OCI-LY3 (cell line): ENCODE measurements around the gene IRAK2.

ENCODE experiments used
- H2AFZ ChIP-seq: fragments of 200-600, 300-600 bp; shearing (Covaris generic); 2 replicates; pipeline ENCODE4 v1.6.0; 2014; ENCODE audit warnings: antibody characterized with exemption, low read depth, low read length
- H3K27ac ChIP-seq: fragments of 200-600, 300-600 bp; sonication (generic); 2 replicates; pipeline ENCODE4 v1.5.1; 2014; ENCODE audit warnings: mild to moderate bottlenecking, low read length, moderate library complexity, mixed read lengths
- H3K27me3 ChIP-seq: fragments of 200-600, 300-600 bp; sonication (generic); 2 replicates; pipeline ENCODE4 v1.6.1; 2014; ENCODE audit warnings: low read depth, low read length, mixed read lengths
- H3K36me3 ChIP-seq: fragments of 200-600, 300-600 bp; sonication (generic); replicated peaks from 2 replicates; pipeline ENCODE3; 2014; ENCODE audit warnings: low read depth, low read length, mixed read lengths
- H3K4me1 ChIP-seq: fragments of 300-600, 200-600 bp; sonication (generic); 2 replicates; pipeline ENCODE4 v1.6.1; 2014; ENCODE audit warnings: low read length, mixed read lengths
- H3K4me2 ChIP-seq: fragments of 200-600, 300-600 bp; sonication (generic); 2 replicates; pipeline ENCODE4 v1.6.1; 2014; ENCODE audit warnings: low read length, mixed read lengths
- H3K4me3 ChIP-seq: fragments of 300-600, 200-600 bp; sonication (generic); 2 replicates; pipeline ENCODE4 v1.5.1; 2014; ENCODE audit warnings: antibody characterized with exemption, mild to moderate bottlenecking, low read length, moderate library complexity
- H3K79me2 ChIP-seq: fragments of 300-600, 200-600 bp; shearing (Covaris generic); 2 replicates; pipeline ENCODE4 v1.6.1; 2014; ENCODE audit warnings: mild to moderate bottlenecking, low read length, mixed read lengths
- H3K9ac ChIP-seq: fragments of 300-600, 200-600 bp; shearing (Covaris generic); 2 replicates; pipeline ENCODE4 v1.6.0; 2014; ENCODE audit warnings: mild to moderate bottlenecking, low read length, moderate library complexity
- H3K9me3 ChIP-seq: fragments of 200-600, 300-600 bp; shearing (Covaris generic); 2 replicates; pipeline ENCODE4 v1.6.1; 2014; ENCODE audit warnings: low read length, mixed read lengths; ENCODE audit not compliant: insufficient read depth
- H4K20me1 ChIP-seq: fragments of 200-600, 300-600 bp; sonication (generic); 2 replicates; pipeline ENCODE4 v1.6.1; 2016; ENCODE audit warnings: low read length, mixed read lengths; ENCODE audit not compliant: insufficient read depth
- EZH2phosphoT487 ChIP-seq: fragments of 200-600 bp; shearing (Covaris generic); IDR thresholded peaks from 2 replicates; pipeline ENCODE4 v1.6.1; 2018; ENCODE audit warnings: antibody characterized with exemption, mixed run types, low read depth
- TF ChIP-seq, protein P1 (sequence below): fragments of 200-600, 300-600 bp; sonication (generic); IDR thresholded peaks from 2 replicates; pipeline ENCODE4 v1.5.1; 2014; ENCODE audit warnings: antibody characterized with exemption, low read length, low read depth

The IRAK2 gene

DNA sequence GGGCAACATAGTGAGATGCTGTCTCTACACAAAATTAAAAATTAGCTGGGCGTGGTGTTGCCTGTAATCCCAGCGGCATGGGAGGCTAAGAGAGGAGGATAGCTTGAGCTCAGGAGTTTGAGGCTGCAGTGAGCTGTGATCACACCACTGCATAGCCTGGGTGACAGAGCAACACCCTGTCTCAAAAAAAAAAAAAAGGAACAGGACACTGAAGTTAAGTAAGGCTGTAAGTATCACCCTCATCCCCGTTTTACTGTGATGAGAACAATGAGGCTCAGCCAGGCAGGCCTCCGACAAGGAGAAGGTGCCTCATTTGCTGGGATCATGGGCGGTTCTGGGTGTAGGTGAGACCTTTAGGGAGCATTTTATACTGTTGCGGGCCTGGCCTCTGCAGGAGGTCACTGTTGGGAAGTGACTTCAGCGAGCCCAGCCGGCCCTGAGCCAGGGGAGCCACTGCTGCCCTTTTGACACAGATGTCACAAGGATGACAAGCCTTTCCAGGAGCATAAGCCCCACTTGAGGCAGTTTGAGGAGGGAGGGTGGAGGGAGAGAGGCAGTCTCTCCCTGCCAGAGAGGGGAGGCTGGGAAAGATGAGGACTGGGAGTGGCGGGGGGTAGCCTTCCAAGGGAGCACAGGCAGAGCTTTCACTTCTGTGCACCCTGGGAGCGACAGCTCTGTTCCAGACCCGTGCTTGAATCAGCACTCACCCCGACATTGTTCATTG lies 30.8 kb downstream of the IRAK2 start:
- Histone ChIP-seq H2AFZ (no peak overlapping the region), H3K9me3 (no peaks in the 10 kb centered on the region), H3K4me1 (peaks cover 70% of the 10 kb centered on the region), H3K9ac (no peak overlapping the region; the same call in 1 of the 2 replicates), H3K36me3 (no peaks in the 10 kb centered on the region), H3K27me3 (no peaks in the 10 kb centered on the region), H3K27ac (no peak overlapping the region; the same call in 1 of the 2 replicates), H4K20me1 (no peaks in the 10 kb centered on the region), H3K4me3 (no peak overlapping the region), H3K79me2 (no peaks in the 10 kb centered on the region), H3K4me2 (peak overlapping the region; percentile 44; the same call in 1 of the 2 replicates)
- TF ChIP-seq, protein P1, sequence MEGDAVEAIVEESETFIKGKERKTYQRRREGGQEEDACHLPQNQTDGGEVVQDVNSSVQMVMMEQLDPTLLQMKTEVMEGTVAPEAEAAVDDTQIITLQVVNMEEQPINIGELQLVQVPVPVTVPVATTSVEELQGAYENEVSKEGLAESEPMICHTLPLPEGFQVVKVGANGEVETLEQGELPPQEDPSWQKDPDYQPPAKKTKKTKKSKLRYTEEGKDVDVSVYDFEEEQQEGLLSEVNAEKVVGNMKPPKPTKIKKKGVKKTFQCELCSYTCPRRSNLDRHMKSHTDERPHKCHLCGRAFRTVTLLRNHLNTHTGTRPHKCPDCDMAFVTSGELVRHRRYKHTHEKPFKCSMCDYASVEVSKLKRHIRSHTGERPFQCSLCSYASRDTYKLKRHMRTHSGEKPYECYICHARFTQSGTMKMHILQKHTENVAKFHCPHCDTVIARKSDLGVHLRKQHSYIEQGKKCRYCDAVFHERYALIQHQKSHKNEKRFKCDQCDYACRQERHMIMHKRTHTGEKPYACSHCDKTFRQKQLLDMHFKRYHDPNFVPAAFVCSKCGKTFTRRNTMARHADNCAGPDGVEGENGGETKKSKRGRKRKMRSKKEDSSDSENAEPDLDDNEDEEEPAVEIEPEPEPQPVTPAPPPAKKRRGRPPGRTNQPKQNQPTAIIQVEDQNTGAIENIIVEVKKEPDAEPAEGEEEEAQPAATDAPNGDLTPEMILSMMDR, result no peak
- no peak for TF ChIP-seq EZH2phosphoT487

DNA sequence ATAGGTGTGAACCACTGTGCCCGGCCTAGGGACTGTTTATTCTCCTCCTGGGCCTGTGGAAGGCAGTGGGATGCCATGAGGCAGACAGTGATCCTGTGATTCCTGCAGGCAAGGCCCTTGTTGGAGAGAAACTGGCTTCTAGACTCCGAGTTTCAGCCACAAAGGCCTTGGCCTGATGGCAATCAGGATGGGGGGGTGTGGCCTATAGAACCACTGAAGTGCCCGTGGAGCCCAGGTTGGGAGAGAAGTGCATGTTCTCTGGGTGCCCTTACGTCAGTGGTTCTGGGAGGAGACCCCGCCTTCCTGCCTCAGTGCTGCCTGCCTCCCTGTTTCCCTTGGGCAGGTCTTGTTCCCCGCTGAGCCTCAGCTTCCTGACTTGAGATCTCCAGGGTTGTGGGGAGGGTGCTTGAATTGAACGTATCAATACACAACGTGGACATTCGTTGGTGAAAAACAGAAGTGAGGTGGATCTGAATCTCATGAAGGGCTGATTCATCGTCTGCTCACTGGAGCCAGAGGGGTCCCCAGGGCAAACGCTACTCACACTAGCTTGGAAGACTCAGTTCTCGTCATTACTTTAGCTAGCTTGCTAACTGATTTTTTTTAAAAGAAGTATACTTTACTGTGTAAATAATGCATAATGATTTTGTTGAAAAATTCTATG lies 31.8 kb downstream of the IRAK2 start:
- Histone ChIP-seq H3K9ac (no peak overlapping the region), H3K27me3 (no peaks in the 10 kb centered on the region), H4K20me1 (no peaks in the 10 kb centered on the region), H3K4me3 (no peak overlapping the region), H3K4me1 (peaks cover 75% of the 10 kb centered on the region), H2AFZ (0 out of 2 replicates have a peak overlapping the region, but pooled peaks have one; percentile 50), H3K9me3 (no peaks in the 10 kb centered on the region), H3K36me3 (no peaks in the 10 kb centered on the region), H3K79me2 (no peaks in the 10 kb centered on the region), H3K4me2 (no peak overlapping the region), H3K27ac (no peak overlapping the region)
- TF ChIP-seq, protein P1, result no peak
- no peak for TF ChIP-seq EZH2phosphoT487

DNA sequence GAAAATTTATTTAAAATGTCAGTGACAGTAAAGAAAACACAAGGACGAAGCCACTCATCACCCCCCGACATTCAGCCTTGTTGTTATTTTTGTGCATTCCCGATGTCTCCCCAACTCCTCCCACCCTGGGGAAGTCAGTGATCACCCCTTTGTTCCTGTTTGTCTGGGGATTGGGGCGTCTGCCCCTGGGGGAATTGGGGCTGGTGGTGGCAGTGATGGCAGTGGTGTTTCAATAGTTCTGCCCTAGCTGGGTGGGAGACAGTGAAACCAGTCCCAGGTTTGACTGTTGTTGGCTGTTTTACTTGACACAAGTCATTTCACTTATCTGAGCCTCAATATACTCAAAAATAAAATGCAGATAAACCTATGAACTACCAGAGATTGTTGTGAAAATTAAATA lies 33.5 kb downstream of the IRAK2 start:
- Histone ChIP-seq H3K79me2 (no peaks in the 10 kb centered on the region), H3K27ac (peak overlapping the region; percentile 61), H3K4me2 (peak overlapping the region; percentile 43), H3K36me3 (no peaks in the 10 kb centered on the region), H3K9ac (peak overlapping the region; percentile 36), H2AFZ (peak overlapping the region; percentile 87), H3K27me3 (no peaks in the 10 kb centered on the region), H3K4me1 (peaks cover 58% of the 10 kb centered on the region), H3K4me3 (peak overlapping the region; percentile 3), H4K20me1 (no peaks in the 10 kb centered on the region), H3K9me3 (no peaks in the 10 kb centered on the region)
- TF ChIP-seq, protein P1, result no peak
- TF ChIP-seq EZH2phosphoT487, result no peak
